Upper lobe of left lung (tissue), 6 donors: ENCODE results near the gene AGAP3. TPM values are rescaled to one million over a fixed set of nuclear protein-coding genes. Genes with fewer than 3 reads are reported as not detected.

Experiments
- ATAC-seq, 2 donors: fragments of 200-7000 bp; cut with Tn5 transposase; one replicate each; pipeline ENCODE4 v1.9.1; 2022; ENCODE audit warnings: mild to moderate bottlenecking in 2 of 2, moderate library complexity in 2 of 2; ENCODE audit not compliant: low FRiP score in 2 of 2
- DNase-seq, 2 donors: peaks; one replicate each; pipeline ENCODE4 v3.0.0-alpha.2; 2019 to 2020
- H3K27ac ChIP-seq, 4 donors: fragments of 200-600 bp; sonication (generic); one replicate each; pipeline ENCODE4 v1.5.1; 2016 to 2019
- H3K27me3 ChIP-seq, 4 donors: fragments of 200-600 bp; sonication (generic); one replicate each; pipeline ENCODE4 v1.5.1; 2017 to 2019
- H3K36me3 ChIP-seq, 4 donors: fragments of 200-600 bp; sonication (generic); one replicate each; pipeline ENCODE4 v1.5.1; 2016 to 2019
- H3K4me1 ChIP-seq, 4 donors: fragments of 200-600 bp; sonication (generic); one replicate each; pipeline ENCODE4 v1.5.1; 2018 to 2019
- H3K4me3 ChIP-seq, 4 donors: fragments of 200-600 bp; sonication (generic); one replicate each; pipeline ENCODE4 v1.5.1; 2017 to 2019; ENCODE audit warnings: mild to moderate bottlenecking in 2 of 4, moderate library complexity in 1 of 4
- H3K9me3 ChIP-seq, 4 donors: fragments of 200-600 bp; sonication (generic); one replicate each; pipeline ENCODE4 v1.5.1; 2018 to 2019
- CTCF ChIP-seq, 6 experiments: fragments of 450-650 bp in 4 of 6; fragments of 200-600 bp in 2 of 6; sonication (generic) in 2 of 6; IDR thresholded peaks; one replicate each; pipeline ENCODE4 v1.5.1; 2016 to 2019; ENCODE audit warnings: antibody characterized with exemption in 6 of 6
- EP300 ChIP-seq, 4 donors: sonication (generic); formaldehyde crosslinking; IDR thresholded peaks; one replicate each; pipeline ENCODE4 v1.5.1; 2017; ENCODE audit warnings: antibody characterized with exemption in 4 of 4, control low read depth in 2 of 4
- POLR2A ChIP-seq, 4 donors: fragments of 450-650 bp; IDR thresholded peaks; one replicate each; pipeline ENCODE4 v1.5.1; 2016 to 2017; ENCODE audit warnings: antibody characterized with exemption in 4 of 4, mild to moderate bottlenecking in 2 of 4
- POLR2AphosphoS5 ChIP-seq, 2 donors: sonication (generic); formaldehyde crosslinking; IDR thresholded peaks; one replicate each; pipeline ENCODE4 v1.5.1; 2017; ENCODE audit warnings: antibody characterized with exemption in 2 of 2
- WGBS, 2 donors: methylation state at CpG; one replicate each; pipeline ENCODE4 v1.1.5; 2017 to 2018; 5-methylcytosine and 5-hydroxymethylcytosine counted together
- total RNA-seq, 6 donors: library from RNA; depleted of rRNA in 4 of 6; stranded (reverse); fragments of >200 nt in 4 of 6; gene quantifications; one replicate each; pipeline versions ENCODE4 v1.1.0 to v1.2.1, GENCODE V29; 2016 to 2021
- donor health status: DM: no; HTN: no; CAD: no; lungs with moderate emphysema.
- donor health status: DM: no; HTN: yes; CAD: no; lungs with severe emphysema.

The AGAP3 gene
- total RNA-seq, 6 donors from 2014 or later = 122 to 350 (median 182) TPM

GRCh38 chr7:151047976-151048815 lies 38.1 kb upstream of the AGAP3 start, which contains the start of gene ASIC3:
ASIC3 (plus strand) TSS chr7:151048531; CDS start chr7:151048886, 355 bp downstream.
- 71 to 80% methylated on average over 14 to 22 of the region's 22 CpGs for WGBS, 2 donors
- H3K27me3 ChIP-seq = no peaks in the 10 kb centered on the region
- peaks cover 9 to 31% (median 11%) of the 10 kb centered on the region in 4 donors for H3K4me1 ChIP-seq
- no peak within 1 kb of the TSS for H3K4me3 ChIP-seq
- no peak within 1 kb of the TSS for H3K27ac ChIP-seq
- DNase-seq = peak in 1 of 2 donors; percentile 76
- H3K9me3 ChIP-seq = no peaks in the 10 kb centered on the region
- no peak for ATAC-seq
- H3K36me3 ChIP-seq = peaks cover 0 to 22% (median 12%) of the 10 kb centered on the region in 4 donors
- TF ChIP-seq POLR2A (IDR thresholded peaks at IDR 0.05) (no peak), CTCF (IDR thresholded peaks at IDR 0.05) (no peak), POLR2AphosphoS5 (IDR thresholded peaks at IDR 0.05) (no peak), EP300 (IDR thresholded peaks at IDR 0.05) (no peak)

GRCh38 chr7:151048911-151049463 lies 37.3 kb upstream of the AGAP3 start:
- ATAC-seq (no peak), DNase-seq (peak in 1 of 2 donors; percentile 86)
- WGBS, 2 donors = 88 to 91% methylated on average over 30 to 38 of the region's 38 CpGs
- no peaks in the 10 kb centered on the region for H3K9me3 ChIP-seq
- no peak overlapping the region for H3K27ac ChIP-seq
- TF ChIP-seq CTCF (IDR thresholded peaks at IDR 0.05) (no peak), POLR2A (IDR thresholded peaks at IDR 0.05) (no peak), POLR2AphosphoS5 (IDR thresholded peaks at IDR 0.05) (no peak), EP300 (IDR thresholded peaks at IDR 0.05) (no peak)
- H3K4me1 ChIP-seq = peaks cover 11 to 36% (median 12%) of the 10 kb centered on the region in 4 donors
- no peak overlapping the region for H3K4me3 ChIP-seq
- H3K36me3 ChIP-seq = peaks cover 0 to 18% (median 10%) of the 10 kb centered on the region in 4 donors
- H3K27me3 ChIP-seq = no peaks in the 10 kb centered on the region

GRCh38 chr7:151051108-151051507 lies 35.2 kb upstream of the AGAP3 start:
- peaks cover 0 to 3% (median 0%) of the 10 kb centered on the region in 4 donors for H3K36me3 ChIP-seq
- 5 to 6% methylated on average over 13 to 34 of the region's 50 CpGs for WGBS, 2 donors
- DNase-seq (peak in 1 of 2 donors; percentile 94), ATAC-seq (peak in 1 of 2 donors; percentile 69)
- no peaks in the 10 kb centered on the region for H3K27me3 ChIP-seq
- no peaks in the 10 kb centered on the region for H3K9me3 ChIP-seq
- peaks cover 11 to 36% (median 12%) of the 10 kb centered on the region in 4 donors for H3K4me1 ChIP-seq
- TF ChIP-seq POLR2AphosphoS5 (IDR thresholded peaks at IDR 0.05) = peak in 1 of 2 donors; percentile 6
- no peak for TF ChIP-seq CTCF (IDR thresholded peaks at IDR 0.05)
- no peak for TF ChIP-seq POLR2A (IDR thresholded peaks at IDR 0.05)
- H3K4me3 ChIP-seq = peak overlapping the region in 1 of 4 donors; percentile 3
- H3K27ac ChIP-seq = no peak overlapping the region

GRCh38 chr7:151053096-151053495 lies 33.2 kb upstream of the AGAP3 start:
- Histone ChIP-seq H3K27me3 (no peaks in the 10 kb centered on the region), H3K4me3 (no peak overlapping the region), H3K4me1 (peaks cover 18 to 39% (median 21%) of the 10 kb centered on the region in 4 donors), H3K9me3 (no peaks in the 10 kb centered on the region), H3K27ac (no peak overlapping the region), H3K36me3 (peaks cover 0 to 3% (median 0%) of the 10 kb centered on the region in 4 donors)
- 53 to 62% methylated on average over 3 to 4 of the region's 4 CpGs for WGBS, 2 donors
- TF ChIP-seq CTCF (IDR thresholded peaks at IDR 0.05) (no peak), EP300 (IDR thresholded peaks at IDR 0.05) (no peak), POLR2A (IDR thresholded peaks at IDR 0.05) (no peak), POLR2AphosphoS5 (IDR thresholded peaks at IDR 0.05) (no peak)
- ATAC-seq (no peak), DNase-seq (no peak)
